ENCODE measurements around the gene BEST2.
"Not testable (repeated sequence)": the region's sequence is repeated elsewhere in the genome, so short reads cannot be mapped to it uniquely, and the experiment has no call there.

BEST2 gene

DNA sequence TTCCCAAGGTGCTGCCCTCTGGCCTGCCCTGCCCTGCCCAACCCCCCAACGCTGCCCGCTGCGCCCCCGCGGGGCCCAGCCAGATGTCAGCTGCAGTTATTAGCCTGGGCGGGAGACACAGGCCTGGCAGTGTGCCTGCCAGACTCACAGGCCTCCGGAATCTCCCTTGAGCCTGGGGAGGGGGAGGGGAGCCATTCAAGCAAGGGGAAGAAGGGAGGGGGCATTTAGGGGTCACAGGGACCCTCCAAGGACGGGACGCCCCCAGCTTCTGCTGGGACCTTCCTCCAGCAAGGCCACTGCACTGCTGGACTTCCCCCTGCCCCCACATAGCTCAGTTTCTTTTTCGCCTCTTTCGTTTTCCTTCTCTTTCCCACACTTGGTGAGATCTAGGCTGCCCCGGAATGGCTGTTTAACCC is 37.1 kb downstream of the BEST2 start:
- peak; percentile 80 to 86 for DNase-seq

DNA sequence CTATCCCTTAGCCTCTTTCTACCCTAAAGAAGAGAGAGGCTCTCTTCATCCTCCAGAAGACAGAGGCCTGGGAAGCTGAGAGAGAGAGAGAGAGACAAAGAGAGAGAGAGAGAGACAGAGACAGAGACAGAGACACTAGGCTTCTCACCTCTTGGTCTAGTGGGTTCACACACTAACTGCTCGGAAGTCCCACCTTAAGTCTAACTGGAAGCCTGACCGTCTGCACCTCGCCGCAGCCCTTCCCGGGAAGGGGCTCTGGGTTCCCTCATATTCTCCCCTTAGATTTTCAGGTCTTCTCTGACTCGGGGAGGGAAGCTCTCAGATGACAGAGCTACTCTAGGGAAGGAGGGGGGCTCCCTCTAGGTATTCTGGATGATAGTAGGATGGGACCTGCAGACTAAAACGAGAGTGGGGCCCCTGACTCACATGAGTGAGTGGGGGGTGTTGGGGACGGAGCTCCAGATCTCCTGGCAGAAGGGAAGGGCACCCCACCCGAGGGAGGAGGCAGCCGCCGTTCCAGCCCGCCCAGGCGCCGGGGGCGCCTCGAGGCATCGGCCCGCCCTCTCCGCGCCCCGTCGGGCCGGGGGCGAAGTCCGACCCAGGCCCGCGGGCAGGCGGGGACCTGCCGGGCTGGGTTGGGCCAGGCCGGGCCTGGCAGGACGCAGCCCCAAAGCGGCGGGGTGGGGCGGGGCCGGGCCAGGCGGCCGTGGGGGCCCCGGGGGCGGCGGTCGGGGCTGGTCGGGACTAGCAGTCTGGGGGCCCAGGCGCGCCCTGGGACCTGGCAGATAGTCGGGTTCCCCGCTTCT is 37.7 kb downstream of the BEST2 start:
- no peak for DNase-seq

DNA sequence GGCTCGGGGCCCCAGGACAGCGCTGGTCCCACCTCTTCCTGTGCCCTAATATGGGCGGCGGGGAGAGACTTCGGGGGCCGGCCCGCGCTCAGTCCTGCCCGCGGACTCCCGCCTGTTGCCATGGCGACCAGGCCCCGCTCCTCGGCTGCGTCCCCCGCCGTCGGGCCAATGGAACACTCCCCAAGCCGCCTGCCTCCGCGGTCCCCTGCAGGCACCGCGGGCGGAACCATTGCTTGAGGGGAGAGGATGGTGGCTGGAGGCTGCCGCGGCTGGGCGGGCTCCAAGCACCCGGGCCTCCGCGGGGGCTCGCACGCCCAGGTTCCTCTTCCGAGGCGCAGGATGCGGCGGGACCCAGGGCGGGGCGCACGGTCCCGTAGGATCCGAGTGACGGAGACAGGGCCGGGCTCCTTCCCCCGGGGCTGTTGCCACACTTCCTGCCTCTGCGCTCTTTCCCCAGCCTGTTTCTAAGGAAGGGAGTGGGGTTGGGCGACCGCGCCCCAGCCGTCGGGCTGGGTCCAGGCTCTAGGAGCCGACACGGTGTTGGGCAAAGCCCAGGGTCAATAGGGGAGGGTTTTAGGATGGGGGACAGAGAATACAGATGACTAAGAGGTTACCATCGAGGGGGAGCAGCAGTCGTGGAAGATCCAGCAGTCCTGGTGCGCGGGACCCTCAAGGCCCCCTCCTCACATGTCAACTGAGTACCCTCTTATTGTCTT is 38.5 kb downstream of the BEST2 start:
- DNase-seq: peak; percentile 97 to 99

DNA sequence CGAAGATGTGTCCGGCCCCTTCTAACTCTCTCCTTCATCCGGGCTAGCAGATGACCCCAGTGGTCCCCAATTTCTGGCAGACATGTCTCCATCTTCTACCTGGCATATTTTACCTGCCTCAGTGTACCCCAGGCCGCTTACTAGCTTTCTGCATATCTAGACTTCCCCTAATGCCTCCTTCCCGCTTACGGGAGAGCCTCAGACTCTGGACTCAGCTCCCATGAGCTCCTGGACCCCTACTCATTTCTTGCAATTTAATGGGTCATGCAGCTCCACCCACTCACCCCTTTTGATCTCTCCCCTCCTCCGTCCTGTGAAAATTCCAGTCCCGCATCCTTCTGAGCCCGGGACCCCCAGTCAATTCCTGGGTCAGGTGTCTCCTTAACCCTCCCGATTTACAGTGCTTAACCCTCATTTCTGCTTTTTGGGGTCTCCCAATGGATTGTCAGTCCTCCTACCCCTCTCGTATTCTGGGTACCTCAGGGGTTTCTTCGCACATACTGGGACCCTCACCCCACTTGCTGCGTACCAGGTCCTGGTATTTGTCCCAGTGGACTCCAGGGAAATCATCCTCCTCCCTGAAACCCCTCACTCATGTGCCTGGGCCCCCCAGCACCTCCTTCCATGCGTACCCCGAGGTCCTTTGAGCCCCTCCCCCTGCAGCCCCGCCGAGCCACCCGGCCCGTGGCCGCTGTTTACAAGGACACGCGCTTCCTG is 39.2 kb downstream of the BEST2 start:
- DNase-seq: peak in 1 of 2 donors; percentile 39

DNA sequence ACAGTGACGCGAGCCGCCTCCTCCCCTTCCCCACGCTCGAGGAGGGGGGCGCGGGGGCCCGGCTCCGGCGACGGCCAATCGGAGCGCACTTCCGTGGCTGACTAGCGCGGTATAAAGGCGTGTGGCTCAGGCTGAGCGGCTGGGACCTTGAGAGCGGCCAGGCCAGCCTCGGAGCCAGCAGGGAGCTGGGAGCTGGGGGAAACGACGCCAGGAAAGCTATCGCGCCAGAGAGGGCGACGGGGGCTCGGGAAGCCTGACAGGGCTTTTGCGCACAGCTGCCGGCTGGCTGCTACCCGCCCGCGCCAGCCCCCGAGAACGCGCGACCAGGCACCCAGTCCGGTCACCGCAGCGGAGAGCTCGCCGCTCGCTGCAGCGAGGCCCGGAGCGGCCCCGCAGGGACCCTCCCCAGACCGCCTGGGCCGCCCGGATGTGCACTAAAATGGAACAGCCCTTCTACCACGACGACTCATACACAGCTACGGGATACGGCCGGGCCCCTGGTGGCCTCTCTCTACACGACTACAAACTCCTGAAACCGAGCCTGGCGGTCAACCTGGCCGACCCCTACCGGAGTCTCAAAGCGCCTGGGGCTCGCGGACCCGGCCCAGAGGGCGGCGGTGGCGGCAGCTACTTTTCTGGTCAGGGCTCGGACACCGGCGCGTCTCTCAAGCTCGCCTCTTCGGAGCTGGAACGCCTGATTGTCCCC is 39.9 kb downstream of the BEST2 start, which contains the start of gene JUNB:
JUNB (plus strand) TSS at position 142 of the 706 bp plus-strand sequence; CDS start at position 428, 286 bp downstream.
- peak; percentile 99 for DNase-seq

DNA sequence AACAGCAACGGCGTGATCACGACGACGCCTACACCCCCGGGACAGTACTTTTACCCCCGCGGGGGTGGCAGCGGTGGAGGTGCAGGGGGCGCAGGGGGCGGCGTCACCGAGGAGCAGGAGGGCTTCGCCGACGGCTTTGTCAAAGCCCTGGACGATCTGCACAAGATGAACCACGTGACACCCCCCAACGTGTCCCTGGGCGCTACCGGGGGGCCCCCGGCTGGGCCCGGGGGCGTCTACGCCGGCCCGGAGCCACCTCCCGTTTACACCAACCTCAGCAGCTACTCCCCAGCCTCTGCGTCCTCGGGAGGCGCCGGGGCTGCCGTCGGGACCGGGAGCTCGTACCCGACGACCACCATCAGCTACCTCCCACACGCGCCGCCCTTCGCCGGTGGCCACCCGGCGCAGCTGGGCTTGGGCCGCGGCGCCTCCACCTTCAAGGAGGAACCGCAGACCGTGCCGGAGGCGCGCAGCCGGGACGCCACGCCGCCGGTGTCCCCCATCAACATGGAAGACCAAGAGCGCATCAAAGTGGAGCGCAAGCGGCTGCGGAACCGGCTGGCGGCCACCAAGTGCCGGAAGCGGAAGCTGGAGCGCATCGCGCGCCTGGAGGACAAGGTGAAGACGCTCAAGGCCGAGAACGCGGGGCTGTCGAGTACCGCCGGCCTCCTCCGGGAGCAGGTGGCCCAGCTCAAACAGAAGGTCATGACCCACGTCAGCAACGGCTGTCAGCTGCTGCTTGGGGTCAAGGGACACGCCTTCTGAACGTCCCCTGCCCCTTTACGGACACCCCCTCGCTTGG is 40.7 kb downstream of the BEST2 start:
- DNase-seq: peak; percentile 70 to 71

DNA sequence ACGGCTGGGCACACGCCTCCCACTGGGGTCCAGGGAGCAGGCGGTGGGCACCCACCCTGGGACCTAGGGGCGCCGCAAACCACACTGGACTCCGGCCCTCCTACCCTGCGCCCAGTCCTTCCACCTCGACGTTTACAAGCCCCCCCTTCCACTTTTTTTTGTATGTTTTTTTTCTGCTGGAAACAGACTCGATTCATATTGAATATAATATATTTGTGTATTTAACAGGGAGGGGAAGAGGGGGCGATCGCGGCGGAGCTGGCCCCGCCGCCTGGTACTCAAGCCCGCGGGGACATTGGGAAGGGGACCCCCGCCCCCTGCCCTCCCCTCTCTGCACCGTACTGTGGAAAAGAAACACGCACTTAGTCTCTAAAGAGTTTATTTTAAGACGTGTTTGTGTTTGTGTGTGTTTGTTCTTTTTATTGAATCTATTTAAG is 41.3 kb downstream of the BEST2 start:
- no peak for DNase-seq

DNA sequence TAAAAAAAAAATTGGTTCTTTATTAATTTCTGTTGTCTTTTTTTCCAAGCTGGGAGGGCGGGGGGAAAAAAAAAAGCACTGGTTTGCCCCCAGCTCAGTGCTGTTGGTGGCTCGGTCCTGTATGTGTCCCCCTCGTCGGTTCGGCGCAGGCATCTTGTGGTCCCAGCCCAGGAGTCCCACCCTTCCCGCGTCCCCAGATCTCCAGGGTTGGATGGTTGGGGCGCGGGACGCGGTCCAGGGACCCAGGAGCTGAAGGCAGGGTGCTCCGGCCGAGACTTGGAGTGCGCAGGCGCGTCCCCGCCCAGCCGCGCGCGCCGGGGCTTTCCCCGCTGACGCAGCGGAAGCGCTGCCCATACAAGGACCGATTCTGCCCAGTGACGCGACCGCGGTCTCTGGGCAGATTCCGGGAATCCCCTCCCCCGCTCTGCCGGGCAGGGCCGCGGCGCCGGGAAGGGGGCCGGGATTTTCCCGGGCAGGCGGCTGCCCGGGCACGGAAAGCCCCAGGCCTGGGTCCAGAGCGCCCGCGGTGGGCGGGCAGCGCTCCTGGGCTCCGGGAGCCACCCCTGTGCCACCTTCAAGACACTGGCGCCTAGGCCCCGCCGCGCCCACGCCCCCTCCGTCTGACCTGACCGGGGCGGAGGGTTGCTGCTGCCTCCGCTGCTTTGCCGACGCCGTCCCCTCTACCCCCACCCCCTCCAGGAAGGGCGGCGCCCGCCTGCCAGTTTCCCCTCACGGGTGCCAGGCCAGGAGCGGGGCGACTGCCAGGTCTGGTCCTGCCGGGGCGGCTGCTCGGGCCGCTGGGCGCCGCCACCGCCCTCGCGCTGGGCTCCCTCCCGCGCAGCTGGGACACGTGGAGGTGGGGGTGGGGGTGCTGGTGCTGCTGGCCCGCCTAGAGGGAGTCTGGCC is 42.0 kb downstream of the BEST2 start:
- peak; percentile 96 to 97 for DNase-seq

DNA sequence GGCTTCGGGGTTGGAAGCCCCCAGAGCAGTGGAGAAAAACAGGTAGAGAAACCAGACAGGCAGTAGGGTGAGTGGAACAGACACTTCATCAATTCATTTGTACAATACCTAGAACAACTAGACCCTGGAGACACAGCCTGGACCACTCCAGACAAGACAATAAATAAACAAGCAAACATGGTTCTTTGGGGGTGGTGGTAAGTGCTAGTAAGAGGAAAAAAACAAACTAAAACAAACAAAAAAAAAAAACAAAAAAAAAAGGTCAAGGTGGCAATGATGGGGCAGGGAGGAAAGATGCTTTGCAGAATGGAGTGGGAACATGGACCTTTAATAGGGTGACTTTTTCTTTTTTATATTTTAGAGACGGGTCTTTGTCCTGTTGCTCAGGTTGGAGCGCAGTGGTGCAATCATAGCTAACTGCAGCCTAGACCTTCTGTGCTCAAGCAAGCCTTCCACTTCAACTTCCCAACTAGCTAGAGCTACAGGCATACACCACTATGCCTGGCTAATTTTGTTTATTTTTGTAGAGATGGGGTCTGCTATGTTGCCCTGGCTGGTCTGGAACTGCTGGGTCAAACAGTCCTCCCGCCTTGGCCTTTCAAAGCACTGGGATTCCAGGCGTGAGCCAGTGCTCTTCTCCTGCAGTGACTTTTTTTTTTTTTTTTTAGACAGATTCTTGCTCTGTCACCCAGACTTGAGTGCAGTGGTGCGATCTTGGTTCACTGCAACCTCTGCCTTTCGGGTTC is 42.8 kb downstream of the BEST2 start:
- peak; percentile 42 to 51 for DNase-seq

DNA sequence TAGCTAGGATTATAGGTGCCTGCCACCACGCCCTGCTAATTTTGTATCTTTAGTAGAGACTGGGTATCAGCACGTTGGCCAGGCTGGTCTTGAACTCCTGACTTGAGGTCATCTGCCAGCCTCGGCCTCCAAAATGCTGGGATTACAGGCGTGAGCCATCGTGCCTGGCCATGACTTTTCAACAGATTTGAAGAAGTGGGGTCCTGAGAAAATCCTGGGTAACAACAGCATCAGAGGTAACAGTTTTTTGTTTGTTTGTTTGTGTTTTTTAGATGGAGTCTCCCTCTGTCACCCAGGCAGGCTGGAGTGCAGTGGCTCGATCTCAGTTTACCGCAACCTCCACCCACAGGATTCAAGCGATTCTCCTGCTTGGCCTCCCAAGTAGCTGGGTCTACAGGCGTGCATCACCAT is 43.4 kb downstream of the BEST2 start:
- peak in 1 of 2 donors; percentile 45 for DNase-seq

DNA sequence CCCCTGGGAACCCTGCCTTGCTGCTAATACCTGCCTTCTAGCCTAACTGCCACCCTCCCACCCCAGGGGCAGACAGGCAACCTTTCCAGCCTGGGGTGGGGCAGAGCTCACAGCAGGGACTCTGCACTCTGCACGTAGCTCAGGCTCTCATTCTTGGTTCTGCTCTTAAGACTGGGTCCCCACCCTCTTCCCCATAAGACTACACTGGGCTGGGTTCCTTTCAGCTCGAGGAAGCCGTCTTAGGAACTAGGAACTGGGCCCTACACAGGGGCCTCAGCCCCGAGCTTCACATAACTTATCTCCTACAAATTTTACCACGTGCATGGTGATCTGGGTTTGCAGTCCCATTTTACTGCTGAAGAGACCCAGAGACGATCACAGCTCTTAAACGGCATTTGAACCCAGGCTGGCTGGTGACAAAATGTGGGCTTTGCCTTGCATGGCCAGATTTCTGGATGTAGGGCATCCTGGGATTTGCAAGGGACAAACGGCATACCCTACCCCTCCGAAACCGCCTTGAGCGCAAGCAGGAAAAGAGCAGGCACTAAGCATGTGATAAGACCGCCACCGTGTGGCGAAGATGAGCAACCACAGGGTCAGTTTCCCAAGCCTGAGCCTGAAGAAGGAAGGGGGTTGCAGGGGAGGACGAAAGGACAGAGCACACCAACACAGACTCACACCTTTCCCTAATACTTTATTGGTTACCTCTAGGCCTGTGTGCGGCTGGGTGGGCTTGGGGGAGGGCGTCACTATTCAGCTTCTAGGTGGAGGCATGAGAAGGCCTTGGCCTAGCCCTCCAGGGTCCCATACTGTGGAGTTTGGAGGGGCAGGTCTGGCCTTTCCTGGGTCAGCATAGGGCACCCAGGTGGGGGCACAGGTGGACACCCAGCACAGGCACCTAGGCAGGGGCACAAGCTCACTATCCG is 44.8 kb downstream of the BEST2 start:
- DNase-seq: peak; percentile 79 to 83

DNA sequence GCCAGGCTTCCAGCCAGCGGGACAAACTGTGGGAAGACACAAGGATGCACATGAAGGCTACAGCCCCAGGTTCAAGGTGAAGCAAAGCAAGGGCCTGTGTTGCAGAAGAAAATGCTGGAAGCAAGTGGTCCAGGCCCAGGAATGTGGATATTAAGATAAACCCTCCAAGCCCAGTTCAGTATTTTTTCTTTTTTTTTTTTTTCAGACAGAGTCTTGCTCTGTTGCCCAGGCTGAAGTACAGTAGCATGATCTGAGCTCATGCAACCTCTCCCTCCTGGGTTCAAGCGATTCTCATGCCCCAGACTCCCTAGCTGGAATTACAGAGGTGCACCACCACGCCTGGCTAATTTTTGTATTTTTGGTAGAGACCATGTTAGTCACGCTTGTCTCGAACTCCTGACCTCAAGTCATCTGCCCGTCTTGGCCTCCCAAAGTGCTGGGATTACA is 45.6 kb downstream of the BEST2 start:
- DNase-seq: no peak

DNA sequence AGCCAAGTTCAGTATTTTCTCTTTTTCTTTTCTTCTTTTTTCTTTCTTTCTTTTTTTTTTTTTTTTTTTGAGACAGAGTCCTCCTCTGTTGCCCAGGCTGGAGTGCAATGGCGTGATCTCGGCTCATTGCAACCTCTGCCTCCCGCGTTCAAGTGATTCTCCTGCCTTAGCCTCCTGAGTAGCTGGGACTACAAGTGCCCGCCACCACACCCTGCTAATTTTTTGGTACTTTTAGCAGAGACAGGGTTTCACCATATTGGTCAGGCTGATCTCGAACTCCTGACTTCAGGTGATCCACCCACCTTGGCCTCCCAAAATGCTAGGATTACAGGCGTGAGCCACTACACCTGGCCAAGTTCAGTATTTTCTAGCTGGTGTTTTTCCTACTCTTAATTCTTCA is 46.0 kb downstream of the BEST2 start:
- not testable (repeated sequence) for DNase-seq

DNA sequence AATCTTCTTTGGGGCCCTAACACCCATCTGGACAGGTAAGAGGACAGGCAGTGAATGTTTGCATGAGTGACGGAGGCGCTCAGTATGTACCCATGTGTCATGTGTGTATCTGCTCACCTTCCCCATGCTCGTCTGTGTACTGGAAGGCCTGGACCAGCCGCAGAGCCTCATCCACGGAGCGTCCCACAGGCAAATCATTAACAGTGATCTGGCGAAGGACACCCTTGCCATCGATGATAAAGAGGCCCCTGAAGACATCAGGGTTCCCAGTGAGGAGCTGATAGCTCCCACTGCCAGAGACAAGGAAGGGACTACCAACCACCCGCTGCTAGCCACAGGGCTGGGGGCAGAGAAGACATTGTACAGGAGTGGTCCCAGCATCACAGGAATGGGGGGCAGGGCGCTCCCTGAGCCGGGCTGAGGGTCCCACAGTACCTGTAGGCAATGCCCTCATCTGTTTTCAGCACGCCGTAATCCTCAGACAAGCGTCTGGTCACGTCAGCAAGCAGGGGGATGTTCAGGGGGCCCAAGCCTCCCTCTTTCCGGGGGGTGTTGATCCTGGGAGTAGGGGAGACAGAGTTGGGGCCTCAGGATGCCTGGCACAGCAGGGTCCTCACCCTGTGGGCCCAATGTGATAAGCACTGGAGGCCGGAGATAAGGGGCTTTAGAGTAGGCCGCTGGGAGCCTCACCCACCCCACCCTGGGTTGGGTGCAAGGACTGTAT is 48.3 kb downstream of the BEST2 start:
- no peak for DNase-seq

DNA sequence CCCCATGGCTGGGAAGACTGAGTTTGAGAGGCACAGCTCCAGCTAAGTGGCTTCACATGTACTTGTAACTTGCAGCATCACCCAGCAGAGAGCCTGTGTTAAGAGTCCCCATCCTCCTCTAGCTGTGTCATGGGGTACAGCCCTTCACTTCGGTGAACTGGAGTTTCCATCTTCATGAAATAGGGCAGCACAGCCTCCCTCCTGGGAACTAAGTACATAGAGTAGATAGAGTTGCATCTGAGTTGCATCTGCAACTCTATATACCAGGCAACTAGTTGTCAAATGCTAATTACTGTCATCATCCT is 48.8 kb downstream of the BEST2 start:
- DNase-seq: no peak

DNA sequence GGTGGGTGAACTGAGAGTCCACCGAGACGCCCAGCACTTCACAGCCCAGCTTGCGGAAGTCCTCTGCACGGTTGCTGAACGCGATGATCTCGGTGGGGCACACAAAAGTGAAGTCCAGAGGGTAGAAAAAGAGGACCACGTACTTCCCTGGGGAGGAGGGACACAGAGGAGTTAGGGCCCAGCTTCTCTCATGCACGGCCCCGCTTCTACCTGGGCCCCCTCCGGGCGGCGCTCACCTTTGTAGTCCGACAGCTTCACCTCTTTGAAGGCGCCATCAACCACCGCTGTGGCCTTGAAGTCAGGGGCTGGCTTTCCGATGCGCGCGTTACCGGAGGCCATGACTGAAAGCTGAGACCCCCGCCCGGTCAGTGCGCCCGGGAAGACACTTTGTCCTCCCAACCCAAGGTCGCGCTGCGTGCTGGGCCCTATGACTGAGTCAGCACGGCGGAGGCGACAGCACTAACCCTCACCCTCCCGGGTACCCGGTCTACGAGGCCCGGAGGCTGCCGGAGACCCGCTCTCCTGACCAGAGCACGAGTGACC is 49.4 kb downstream of the BEST2 start:
- DNase-seq: no peak

DNA sequence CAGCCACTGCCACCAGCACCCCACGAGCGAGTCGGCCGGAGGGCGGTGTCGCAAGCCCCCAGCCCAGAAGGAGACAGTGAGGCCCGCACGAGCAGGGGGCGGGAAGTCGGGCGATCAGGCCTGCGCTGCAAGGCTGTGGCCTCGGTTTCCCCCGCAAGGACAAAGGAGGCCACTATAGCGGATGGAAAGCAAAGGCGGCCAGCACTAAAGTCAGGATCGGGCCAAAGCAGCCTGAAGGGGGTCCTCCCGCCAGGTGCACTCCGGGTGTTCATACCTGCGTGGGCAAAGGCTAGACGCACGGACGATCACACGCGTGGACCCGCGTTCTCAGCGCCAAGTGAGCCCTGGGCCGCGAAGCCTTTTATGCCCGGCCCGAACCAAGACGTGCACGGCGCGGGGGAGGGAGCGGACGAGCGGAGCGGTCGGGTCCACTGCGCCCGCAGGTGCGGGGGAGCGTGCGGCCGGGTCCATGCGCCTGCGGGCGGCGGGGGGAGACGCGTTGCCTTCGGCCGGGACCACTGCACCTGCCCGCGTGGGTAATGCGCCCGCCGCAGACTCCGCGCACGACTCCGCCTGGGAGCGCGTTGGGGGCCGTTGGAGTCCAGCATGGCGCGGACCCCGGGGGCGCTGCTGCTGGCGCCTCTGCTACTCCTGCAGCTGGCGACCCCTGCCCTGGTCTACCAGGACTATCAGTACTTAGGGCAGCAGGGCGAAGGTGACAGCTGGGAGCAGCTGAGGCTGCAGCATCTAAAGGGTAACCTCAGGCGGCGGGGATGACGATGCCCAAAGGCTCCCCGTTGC is 50.1 kb downstream of the BEST2 start, which contains the start of the genes PRDX2 and THSD8:
PRDX2 (minus strand) TSS at position 335 of the 801 bp plus-strand sequence. CDS start 539 bp downstream, outside the sequence.
THSD8 (plus strand) TSS at position 604 of the 801 bp plus-strand sequence; CDS start at position 607, 3 bp downstream.
- DNase-seq: peak; percentile 79 to 81

All from CD4-positive, alpha-beta T cell treated with Interleukin-1 beta for 1 hour (primary cell).